Measurements from ENCODE around the gene PCCA. TPM values are rescaled to one million over a fixed set of nuclear protein-coding genes. Genes with fewer than 3 reads are reported as not detected.

Gene PCCA
- total RNA-seq, 4 donors from 2014 or later, result 34.6 to 58.4 (median 40.1) TPM

- Histone ChIP-seq H3K27ac (no peak overlapping the region), H3K9me3 (no peaks in the 10 kb centered on the region), H3K27me3 (no peaks in the 10 kb centered on the region), H3K36me3 (peaks cover 0 to 15% of the 10 kb centered on the region in 2 donors), H3K4me1 (peaks cover 0 to 5% (median 0%) of the 10 kb centered on the region in 3 donors), H3K4me3 (no peak overlapping the region)
- 87 to 88% methylated on average over 3 to 4 of the region's 4 CpGs for WGBS, 2 donors (ENCODE audit: low coverage in 1 of 2)
- TF ChIP-seq CTCF (IDR thresholded peaks at IDR 0.05) (no peak), EP300 (IDR thresholded peaks at IDR 0.05) (no peak), POLR2A (IDR thresholded peaks at IDR 0.05) (no peak), POLR2AphosphoS5 (IDR thresholded peaks at IDR 0.05) (no peak)
- ATAC-seq, result no peak
Measured at GRCh38 chr13:100106705-100107104, 17.8 kb downstream of the PCCA start.

GRCh38 chr13:100108913-100109507 is 20.1 kb downstream of the PCCA start:
- no peak for TF ChIP-seq CTCF (IDR thresholded peaks at IDR 0.05)
- no peak for TF ChIP-seq EP300 (IDR thresholded peaks at IDR 0.05)
- no peaks in the 10 kb centered on the region for H3K27me3 ChIP-seq
- ATAC-seq, result no peak
- no peak overlapping the region for H3K4me3 ChIP-seq
- 88% methylated on average over 3 of the region's 3 CpGs for WGBS, 2 donors (ENCODE audit: low coverage in 1 of 2)
- peaks cover 0 to 36% of the 10 kb centered on the region in 2 donors for H3K36me3 ChIP-seq
- H3K27ac ChIP-seq, result no peak overlapping the region
- no peaks in the 10 kb centered on the region for H3K9me3 ChIP-seq
- H3K4me1 ChIP-seq, result peaks cover 0 to 5% (median 0%) of the 10 kb centered on the region in 3 donors

GRCh38 chr13:100110269-100110668 is 21.4 kb downstream of the PCCA start:
- H3K27ac ChIP-seq, result no peak overlapping the region
- H3K4me3 ChIP-seq, result no peak overlapping the region
- ATAC-seq, result no peak
- H3K4me1 ChIP-seq, result peaks cover 0 to 5% (median 0%) of the 10 kb centered on the region in 3 donors
- peaks cover 0 to 34% of the 10 kb centered on the region in 2 donors for H3K36me3 ChIP-seq
- 85 to 100% methylated on average over 2 of the region's 2 CpGs for WGBS, 2 donors (ENCODE audit: low coverage in 1 of 2)
- no peaks in the 10 kb centered on the region for H3K9me3 ChIP-seq
- no peak for TF ChIP-seq EP300 (IDR thresholded peaks at IDR 0.05)
- no peak for TF ChIP-seq POLR2AphosphoS5 (IDR thresholded peaks at IDR 0.05)
- TF ChIP-seq CTCF (IDR thresholded peaks at IDR 0.05), result no peak
- TF ChIP-seq POLR2A (IDR thresholded peaks at IDR 0.05), result no peak
- no peaks in the 10 kb centered on the region for H3K27me3 ChIP-seq

- TF ChIP-seq CTCF (IDR thresholded peaks at IDR 0.05) (no peak), POLR2A (IDR thresholded peaks at IDR 0.05) (no peak), POLR2AphosphoS5 (IDR thresholded peaks at IDR 0.05) (no peak), EP300 (IDR thresholded peaks at IDR 0.05) (no peak)
- H3K27me3 ChIP-seq, result no peaks in the 10 kb centered on the region
- H3K36me3 ChIP-seq, result peaks cover 0 to 34% of the 10 kb centered on the region in 2 donors
- no peak for ATAC-seq
- H3K4me1 ChIP-seq, result peaks cover 0 to 5% (median 0%) of the 10 kb centered on the region in 3 donors
- H3K9me3 ChIP-seq, result no peaks in the 10 kb centered on the region
- H3K4me3 ChIP-seq, result no peak overlapping the region
- 47 to 66% methylated on average over 3 to 4 of the region's 7 CpGs for WGBS, 2 donors (ENCODE audit: low coverage in 1 of 2)
- H3K27ac ChIP-seq, result no peak overlapping the region
Measured at GRCh38 chr13:100112186-100112838, 23.4 kb downstream of the PCCA start.
